ENCODE data around the gene TBXA2R.
"Not testable (repeated sequence)": the region's sequence is repeated elsewhere in the genome, so short reads cannot be mapped to it uniquely, and the experiment has no call there.

The TBXA2R gene

GRCh38 chr19:3641515-3642269, 35.0 kb upstream of the TBXA2R start:
- DNase-seq (ENCODE audit: low read depth in 3 of 3, low spot score in 1 of 3) = no peak

- DNase-seq (ENCODE audit: low read depth in 3 of 3, low spot score in 1 of 3) = no peak
Observed at GRCh38 chr19:3639479-3639878, 32.8 kb upstream of the TBXA2R start.

GRCh38 chr19:3638208-3639193, 31.8 kb upstream of the TBXA2R start:
- DNase-seq (ENCODE audit: low read depth in 3 of 3, low spot score in 1 of 3) = no peak

DNA sequence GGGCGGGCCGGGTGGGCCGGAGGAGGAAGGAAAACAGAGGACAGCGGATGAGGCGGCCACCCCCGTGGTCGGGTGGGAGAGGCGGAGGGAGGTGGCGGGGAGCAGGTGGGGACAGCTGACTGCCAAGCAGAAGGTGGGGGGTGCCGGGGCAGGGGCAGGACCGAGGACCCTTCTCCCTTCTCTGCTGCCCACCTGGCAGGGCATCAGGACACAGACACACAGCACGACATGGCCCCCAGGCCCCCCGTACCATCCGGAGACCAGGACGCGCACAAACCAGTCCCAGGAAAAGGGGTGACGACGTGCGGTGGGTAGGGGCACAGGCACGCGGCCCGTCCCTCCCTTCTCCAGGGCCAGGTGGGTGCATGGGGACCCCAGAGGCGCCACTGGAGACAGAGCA, 30.9 kb upstream of the TBXA2R start:
- no peak for DNase-seq (ENCODE audit: low read depth in 3 of 3, low spot score in 1 of 3)

- no peak for DNase-seq (ENCODE audit: low read depth in 3 of 3, low spot score in 1 of 3)
Observed at GRCh38 chr19:3636962-3637361, 30.3 kb upstream of the TBXA2R start.

GRCh38 chr19:3636506-3636905, 29.8 kb upstream of the TBXA2R start:
- no peak for DNase-seq (ENCODE audit: low read depth in 3 of 3, low spot score in 1 of 3)

DNA sequence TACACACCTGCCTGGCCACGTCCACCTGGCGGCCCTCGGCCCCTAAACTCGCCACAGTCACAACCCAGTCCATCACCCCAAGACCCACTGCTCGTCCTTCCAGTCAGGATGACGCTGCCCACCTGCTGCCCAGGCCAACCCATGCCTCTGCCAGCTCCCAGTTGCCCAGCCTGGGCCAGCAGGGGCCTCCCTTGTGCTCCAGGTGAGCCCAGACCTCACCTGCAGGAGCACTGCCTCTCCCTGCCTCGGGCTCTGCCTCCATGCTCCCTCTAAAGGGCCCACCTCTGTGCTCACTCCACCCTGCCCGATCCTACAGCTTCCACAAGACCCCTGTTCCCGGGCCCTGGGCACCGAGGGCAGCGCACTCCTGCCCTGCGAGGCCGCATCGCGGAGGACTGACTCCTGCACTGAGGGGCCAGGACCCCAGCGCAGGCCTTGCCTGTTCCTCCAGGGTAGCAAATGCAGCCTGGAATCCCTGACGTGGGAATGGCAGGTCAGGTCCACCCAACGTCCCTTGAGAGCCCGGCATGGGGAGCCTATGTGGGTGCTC, 27.9 kb upstream of the TBXA2R start:
- no peak for DNase-seq (ENCODE audit: low read depth in 3 of 3, low spot score in 1 of 3)

DNA sequence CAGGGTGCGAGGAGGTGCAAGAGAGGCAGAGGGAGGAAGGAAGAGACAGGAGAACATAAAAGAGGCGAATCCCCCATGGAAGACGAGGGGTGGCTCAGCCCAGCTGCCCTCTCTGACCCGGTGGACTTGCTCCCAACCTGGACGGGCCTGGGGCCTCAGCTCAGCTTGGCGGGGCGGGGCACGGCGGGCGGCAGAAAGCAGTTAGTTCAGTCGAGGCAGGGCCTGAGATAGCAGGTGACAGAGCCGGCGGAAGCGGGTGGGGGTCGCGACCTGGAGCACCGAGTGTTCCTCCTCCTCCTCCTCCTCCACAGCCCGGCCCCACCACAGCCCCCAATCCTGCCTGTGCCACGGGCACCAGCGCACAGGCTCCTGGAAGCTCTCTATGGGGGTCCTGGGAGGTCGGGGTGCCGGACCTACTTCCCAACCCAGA, 26.9 kb upstream of the TBXA2R start:
- no peak for DNase-seq (ENCODE audit: low read depth in 3 of 3, low spot score in 1 of 3)

GRCh38 chr19:3632739-3633558, 26.3 kb upstream of the TBXA2R start:
- no peak for DNase-seq (ENCODE audit: low read depth in 3 of 3, low spot score in 1 of 3)

DNA sequence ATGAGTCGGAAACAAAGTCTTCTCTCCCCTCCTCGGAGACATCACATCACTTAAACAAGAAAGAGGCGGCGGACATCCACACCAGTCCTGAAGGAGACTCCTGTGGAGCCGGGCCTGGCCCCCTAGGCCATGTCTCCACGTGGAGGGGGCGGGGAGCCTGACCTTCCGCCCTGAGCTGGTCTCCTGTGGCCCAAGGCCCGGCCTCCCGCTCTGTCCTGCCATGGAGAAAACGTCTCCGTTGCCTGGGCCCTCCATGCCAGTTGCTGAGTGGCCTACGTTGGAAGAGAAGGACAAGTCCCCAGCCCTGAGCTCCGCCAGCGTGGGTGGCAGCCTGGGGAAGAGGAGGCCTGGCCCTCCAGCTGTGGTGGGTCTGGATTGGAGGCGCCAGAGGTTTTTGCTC, 25.4 kb upstream of the TBXA2R start:
- DNase-seq (ENCODE audit: low read depth in 3 of 3, low spot score in 1 of 3) = no peak

DNA sequence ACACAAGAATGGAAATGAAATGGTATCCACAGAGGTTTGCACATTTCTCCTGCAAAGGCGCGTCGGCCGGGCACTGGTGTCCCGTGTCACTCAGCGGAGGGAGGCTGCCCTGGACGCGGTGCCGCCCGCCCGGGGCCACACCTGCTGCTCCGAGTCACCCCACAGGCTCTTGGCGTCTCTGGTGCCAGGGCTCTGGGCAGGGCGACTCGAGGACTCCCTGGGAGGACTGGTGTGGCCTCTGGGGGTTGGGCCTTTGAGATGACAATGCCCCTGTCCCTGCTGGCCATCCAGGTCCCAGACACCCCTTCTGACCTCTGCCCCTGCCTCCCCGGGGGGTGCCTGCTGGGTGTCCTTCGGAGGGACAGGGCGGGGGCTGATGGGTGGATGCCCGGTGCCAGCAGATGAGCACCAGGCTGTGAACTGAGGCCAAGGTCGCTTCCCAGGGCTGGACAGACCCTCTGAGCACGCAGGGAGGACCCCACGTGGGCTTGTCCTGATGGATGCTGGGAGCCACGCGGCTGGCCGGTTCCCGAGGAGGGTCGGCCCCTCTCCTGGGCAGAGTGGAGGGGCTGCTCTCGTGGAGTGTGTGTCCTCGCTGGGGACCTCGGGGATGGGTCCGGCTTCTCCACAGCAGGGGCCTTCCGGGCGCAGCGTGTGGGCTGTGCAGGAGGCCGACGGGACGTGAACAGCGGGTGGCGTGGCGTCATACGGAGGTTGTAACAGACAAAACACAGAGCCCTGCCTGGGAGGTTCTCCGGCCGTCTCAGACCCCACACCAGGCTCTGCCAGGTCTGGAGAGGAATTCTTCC, 24.6 kb upstream of the TBXA2R start:
- no peak for DNase-seq (ENCODE audit: low read depth in 3 of 3, low spot score in 1 of 3)

DNA sequence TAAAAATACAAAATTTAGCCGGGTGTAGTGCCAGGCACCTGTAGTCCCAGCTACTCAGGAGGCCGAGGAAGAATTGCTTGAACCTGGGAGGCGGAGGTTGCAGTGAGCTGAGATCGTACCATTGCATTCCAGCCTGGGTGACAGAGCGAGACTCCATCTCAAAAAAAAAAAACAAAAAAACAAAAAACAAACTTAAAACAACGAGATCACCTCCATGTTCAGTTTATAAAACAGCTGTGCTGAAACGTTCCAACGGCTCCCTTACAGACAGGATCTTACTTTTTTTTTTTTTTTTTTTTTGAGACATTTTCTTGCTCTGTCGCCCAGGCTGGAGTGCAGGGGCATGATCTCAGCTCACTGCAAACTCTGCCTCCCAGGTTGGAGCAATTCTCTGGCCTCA, 22.1 kb upstream of the TBXA2R start:
- DNase-seq (ENCODE audit: low read depth in 3 of 3, low spot score in 1 of 3) = not testable (repeated sequence)

DNA sequence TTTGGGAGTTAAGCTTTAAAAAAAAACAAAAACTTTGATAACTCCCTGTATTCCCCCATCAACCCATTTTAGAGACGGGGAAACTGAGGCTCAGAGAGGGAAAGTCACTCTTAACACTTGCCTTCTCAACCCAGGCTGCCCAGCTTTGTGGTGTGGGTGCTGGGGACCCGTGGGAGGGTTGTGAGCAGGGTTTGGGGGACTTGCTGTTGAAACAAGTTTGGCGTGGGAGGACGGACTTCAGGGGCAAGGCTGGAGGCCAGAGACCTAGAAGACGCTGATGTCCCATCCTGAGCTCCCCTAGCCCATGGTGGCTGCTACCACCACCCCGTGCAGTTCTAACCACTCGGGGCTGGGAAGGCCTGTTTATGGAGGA, 20.7 kb upstream of the TBXA2R start:
- DNase-seq (ENCODE audit: low read depth in 3 of 3, low spot score in 1 of 3) = no peak

DNA sequence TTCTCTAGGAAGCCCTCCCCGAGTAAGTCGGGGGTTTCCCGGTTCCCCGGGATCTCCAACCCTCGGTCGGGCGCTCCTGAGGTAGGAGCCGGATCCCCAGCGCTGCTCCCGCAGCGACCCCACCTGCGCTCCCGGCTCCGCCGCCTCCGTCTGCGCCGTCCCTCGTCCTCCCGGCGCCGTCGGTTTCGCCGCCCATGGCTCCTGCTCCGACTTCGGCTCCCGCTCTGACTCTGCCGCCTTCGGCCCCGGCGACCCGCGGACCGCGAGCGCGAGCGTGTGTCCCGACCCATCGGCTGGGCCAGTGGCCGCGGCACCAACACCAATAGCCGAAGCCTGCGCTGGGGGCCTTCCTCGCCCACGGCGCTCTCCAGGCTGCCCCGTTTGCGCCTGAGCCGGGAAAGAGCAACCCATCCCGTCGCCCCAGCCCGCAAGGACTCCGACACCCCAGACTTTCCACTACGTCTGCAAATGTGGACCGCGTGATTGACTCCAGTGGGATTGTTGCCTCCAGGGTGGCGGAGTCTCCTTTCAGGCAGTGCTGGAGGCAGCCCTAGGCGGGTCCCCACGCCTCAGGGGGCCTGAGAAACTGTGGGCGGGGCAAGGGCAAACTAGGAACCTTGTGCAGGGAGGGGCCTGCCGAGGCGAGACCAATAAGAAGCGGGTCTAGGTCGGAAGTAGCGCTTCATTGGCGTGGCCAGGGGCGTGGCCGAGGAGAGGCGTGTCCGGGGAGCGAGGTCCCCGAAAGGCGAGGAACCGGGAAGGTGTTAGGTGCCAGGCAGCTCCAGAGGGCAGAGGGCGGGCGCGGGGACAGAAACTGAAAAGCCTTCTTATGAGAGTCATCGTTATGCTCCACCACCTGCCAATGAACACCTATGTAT, 20.0 kb upstream of the TBXA2R start, which contains the start of gene CACTIN:
TSS of gene CACTIN (minus strand) at position 318 of the 878 bp plus-strand sequence. CDS start at position 290, 28 bp downstream.
- peak; percentile 96 to 97 (median 97) for DNase-seq (ENCODE audit: low read depth in 3 of 3, low spot score in 1 of 3)

- no peak for DNase-seq (ENCODE audit: low read depth in 3 of 3, low spot score in 1 of 3)
Observed at GRCh38 chr19:3625996-3626472, 19.4 kb upstream of the TBXA2R start.

DNA sequence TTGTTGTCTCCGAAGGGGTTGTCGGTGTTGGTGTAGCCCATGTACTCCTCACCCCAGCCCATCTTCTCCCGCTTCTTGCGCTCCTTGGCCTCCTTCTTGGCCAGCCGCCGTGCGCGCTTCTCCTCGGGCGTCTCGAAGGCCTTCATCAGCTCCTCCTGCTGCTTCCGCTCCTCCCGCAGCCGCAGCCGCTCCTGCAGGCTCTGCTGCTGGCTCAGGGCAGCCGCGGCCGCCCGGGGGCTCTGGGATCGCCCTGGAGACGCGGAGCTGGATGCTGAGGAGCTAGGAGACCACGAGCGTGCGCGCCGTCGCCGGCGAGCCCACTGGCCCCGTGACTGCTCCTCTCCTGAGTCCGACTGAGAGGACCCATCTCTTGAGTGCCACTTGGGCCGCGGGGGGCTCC, 17.0 kb upstream of the TBXA2R start:
- DNase-seq (ENCODE audit: low read depth in 3 of 3, low spot score in 1 of 3) = no peak

GRCh38 chr19:3622224-3622623, 15.5 kb upstream of the TBXA2R start:
- no peak for DNase-seq (ENCODE audit: low read depth in 3 of 3, low spot score in 1 of 3)

GRCh38 chr19:3621689-3622088, 15.0 kb upstream of the TBXA2R start:
- DNase-seq (ENCODE audit: low read depth in 3 of 3, low spot score in 1 of 3) = no peak
